Upper lobe of right lung (tissue), 1 donor: ENCODE measurements around the gene FBXO28. TPM values are rescaled to one million over a fixed set of nuclear protein-coding genes. Genes with fewer than 3 reads are reported as not detected.
"Not testable (repeated sequence)": the region's sequence is repeated elsewhere in the genome, so short reads cannot be mapped to it uniquely, and the experiment has no call there.

Source experiments
- ATAC-seq: fragments of 200-7000 bp; cut with Tn5 transposase; one replicate; pipeline ENCODE4 v1.9.1; 2020; ENCODE audit warnings: mild to moderate bottlenecking, moderate library complexity
- DNase-seq: peaks from one replicate; pipeline ENCODE4 v3.0.0-alpha.2; 2020
- H3K27ac ChIP-seq: fragments of 200-600 bp; one replicate; pipeline ENCODE4 v1.8.0; 2022
- H3K27me3 ChIP-seq: fragments of 200-600 bp; one replicate; pipeline ENCODE4 v1.8.0; 2022; ENCODE audit warnings: mild to moderate bottlenecking
- H3K36me3 ChIP-seq: fragments of 200-600 bp; one replicate; pipeline ENCODE4 v1.8.0; 2022
- H3K4me1 ChIP-seq: fragments of 200-600 bp; one replicate; pipeline ENCODE4 v1.8.0; 2022
- H3K4me3 ChIP-seq: fragments of 200-600 bp; one replicate; pipeline ENCODE4 v1.8.0; 2022; ENCODE audit warnings: mild to moderate bottlenecking
- H3K9me3 ChIP-seq: fragments of 200-600 bp; one replicate; pipeline ENCODE4 v1.8.0; 2022
- CTCF ChIP-seq: fragments of 200-600 bp; IDR thresholded peaks from one replicate; pipeline ENCODE4 v1.8.0; 2022; ENCODE audit warnings: antibody characterized with exemption
- intact Hi-C: fragments of 100-400 bp; cut with DNase I; formaldehyde crosslinking; loops from one replicate; pipeline ENCODE4 v1.11.0; 2022
- total RNA-seq: library from RNA; stranded (reverse); fragmentation: NEBNext Ultra II Directional; extraction: Animal tissue kit (Norgen Biotek cat#: 25700); gene quantifications from one replicate; pipeline ENCODE4 v1.2.1, GENCODE V29; 2021
- donor health status: DM: no; HTN: yes; CAD: no; lungs with severe emphysema.

Gene FBXO28
- total RNA-seq, 1 donor from 2014 or later = 24.9 TPM

- Histone ChIP-seq H3K27me3 (no peaks in the 10 kb centered on the region), H3K36me3 (no peaks in the 10 kb centered on the region), H3K9me3 (no peaks in the 10 kb centered on the region), H3K4me3 (no peak overlapping the region), H3K27ac (no peak overlapping the region), H3K4me1 (peaks cover 8% of the 10 kb centered on the region)
- no peak for TF ChIP-seq CTCF
- no peak for DNase-seq
- no peak for ATAC-seq
- intact Hi-C loops = no loop called here
Measured at GRCh38 chr1:224199679-224200078, 85.8 kb downstream of the FBXO28 start.

GRCh38 chr1:224201383-224201782 is 87.5 kb downstream of the FBXO28 start:
- no peak for TF ChIP-seq CTCF
- H3K4me1 ChIP-seq = peaks cover 16% of the 10 kb centered on the region

GRCh38 chr1:224201853-224202252 is 87.9 kb downstream of the FBXO28 start:
- DNase-seq = no peak
- Histone ChIP-seq H3K36me3 (no peaks in the 10 kb centered on the region), H3K9me3 (no peaks in the 10 kb centered on the region), H3K27me3 (no peaks in the 10 kb centered on the region), H3K4me3 (no peak overlapping the region), H3K27ac (no peak overlapping the region), H3K4me1 (peaks cover 16% of the 10 kb centered on the region)
- TF ChIP-seq CTCF = no peak
- intact Hi-C loops = no loop called here
- ATAC-seq = no peak

More at GRCh38 chr1:224201383-224201782, 87.5 kb downstream of the FBXO28 start:
- Histone ChIP-seq H3K36me3 (no peaks in the 10 kb centered on the region), H3K27me3 (no peaks in the 10 kb centered on the region), H3K27ac (no peak overlapping the region), H3K9me3 (no peaks in the 10 kb centered on the region), H3K4me3 (no peak overlapping the region)
- DNase-seq (no peak), ATAC-seq (no peak)
- intact Hi-C loops = no loop called here

- no peaks in the 10 kb centered on the region for H3K27me3 ChIP-seq
- intact Hi-C loops = no loop called here
- H3K4me1 ChIP-seq = peaks cover 16% of the 10 kb centered on the region
- no peak for TF ChIP-seq CTCF
- ATAC-seq (peak; percentile 88), DNase-seq (peak; percentile 74)
- peak overlapping the region; percentile 44 for H3K27ac ChIP-seq
- no peak overlapping the region for H3K4me3 ChIP-seq
- H3K36me3 ChIP-seq = no peaks in the 10 kb centered on the region
- no peaks in the 10 kb centered on the region for H3K9me3 ChIP-seq
Measured at GRCh38 chr1:224203243-224204016, 89.5 kb downstream of the FBXO28 start.

- TF ChIP-seq CTCF = no peak
- no peak overlapping the region for H3K4me3 ChIP-seq
- H3K4me1 ChIP-seq = peaks cover 16% of the 10 kb centered on the region
- peak overlapping the region; percentile 63 for H3K27ac ChIP-seq
- DNase-seq = no peak
- intact Hi-C loops = no loop called here
- H3K9me3 ChIP-seq = no peaks in the 10 kb centered on the region
- H3K27me3 ChIP-seq = no peaks in the 10 kb centered on the region
- no peaks in the 10 kb centered on the region for H3K36me3 ChIP-seq
- ATAC-seq = peak; percentile 50
Measured at GRCh38 chr1:224205438-224205840, 91.5 kb downstream of the FBXO28 start.

GRCh38 chr1:224205931-224206538 is 92.1 kb downstream of the FBXO28 start:
- H3K27me3 ChIP-seq, H3K9me3 ChIP-seq, intact Hi-C loops, H3K4me3 ChIP-seq, DNase-seq, H3K36me3 ChIP-seq: not testable (repeated sequence)
- Histone ChIP-seq H3K27ac (peak overlapping the region; percentile 63), H3K4me1 (peaks cover 16% of the 10 kb centered on the region)
- peak; percentile 52 for ATAC-seq
